Measurements from ENCODE around the gene MTF1.

The MTF1 gene

GRCh38 chr1:37814252-37814651 is 45.1 kb downstream of the MTF1 start:
- no peak for DNase-seq (ENCODE audit: low spot score)
- TF ChIP-seq CTCF (conservative IDR thresholded peaks at IDR 0.05; ENCODE audit: low read depth), result no peak
- ChIA-PET POLR2A (ENCODE audit: low non-redundant PET) (no interaction called here), CTCF (no interaction called here)
- H3K27ac ChIP-seq, result peak overlapping the region; percentile 22; the same call in 1 of the 2 replicates

- DNase-seq (ENCODE audit: low spot score), result no peak
- CTCF ChIA-PET, result interaction anchor here (0.7 kb wide), 1 partner anchor 218 kb away, joined by 3 read pairs; the partner anchor contains the start of gene GNL2
- no peak for TF ChIP-seq CTCF (conservative IDR thresholded peaks at IDR 0.05; ENCODE audit: low read depth)
- POLR2A ChIA-PET (ENCODE audit: low non-redundant PET), result no interaction called here
- no peak overlapping the region for H3K27ac ChIP-seq
These were observed 45.8 kb downstream of the MTF1 start for GRCh38 chr1:37813529-37814145.

- DNase-seq (ENCODE audit: low spot score), result peak; percentile 48
- POLR2A ChIA-PET (ENCODE audit: low non-redundant PET), result no interaction called here
- TF ChIP-seq CTCF (conservative IDR thresholded peaks at IDR 0.05; ENCODE audit: low read depth), result peak; percentile 78
- CTCF ChIA-PET, result interaction anchor here (0.5 kb wide), 1 partner anchor 308 kb away, joined by 4 read pairs; no protein-coding TSS in a partner anchor
- H3K27ac ChIP-seq, result peak overlapping the region; percentile 37; the same call in 1 of the 2 replicates
These were observed 48.3 kb downstream of the MTF1 start for GRCh38 chr1:37811027-37811655.

- ChIA-PET CTCF (no interaction called here), POLR2A (ENCODE audit: low non-redundant PET) (no interaction called here)
- TF ChIP-seq CTCF (conservative IDR thresholded peaks at IDR 0.05; ENCODE audit: low read depth), result no peak
- DNase-seq (ENCODE audit: low spot score), result no peak
- no peak overlapping the region for H3K27ac ChIP-seq
These were observed 49.5 kb downstream of the MTF1 start for GRCh38 chr1:37809942-37810341.

- peak overlapping the region; percentile 89 for H3K27ac ChIP-seq
- ChIA-PET POLR2A (ENCODE audit: low non-redundant PET) (interaction anchor here (0.6 to 1.5 kb wide), 6 partner anchors 43 to 149 kb away, joined by 3 to 7 read pairs (median 4); partner anchors contain the start of genes CDCA8 and MTF1), CTCF (interaction anchor here (0.6 kb wide), 1 partner anchor 34 kb away, joined by 5 read pairs; no protein-coding TSS in a partner anchor)
- DNase-seq (ENCODE audit: low spot score), result peak; percentile 74
- TF ChIP-seq CTCF (conservative IDR thresholded peaks at IDR 0.05; ENCODE audit: low read depth), result no peak
These were observed 50.7 kb downstream of the MTF1 start for GRCh38 chr1:37808369-37809319.

All from RWPE1 (cell line).